Measurements from ENCODE around the gene DGKH.

DGKH gene

DNA sequence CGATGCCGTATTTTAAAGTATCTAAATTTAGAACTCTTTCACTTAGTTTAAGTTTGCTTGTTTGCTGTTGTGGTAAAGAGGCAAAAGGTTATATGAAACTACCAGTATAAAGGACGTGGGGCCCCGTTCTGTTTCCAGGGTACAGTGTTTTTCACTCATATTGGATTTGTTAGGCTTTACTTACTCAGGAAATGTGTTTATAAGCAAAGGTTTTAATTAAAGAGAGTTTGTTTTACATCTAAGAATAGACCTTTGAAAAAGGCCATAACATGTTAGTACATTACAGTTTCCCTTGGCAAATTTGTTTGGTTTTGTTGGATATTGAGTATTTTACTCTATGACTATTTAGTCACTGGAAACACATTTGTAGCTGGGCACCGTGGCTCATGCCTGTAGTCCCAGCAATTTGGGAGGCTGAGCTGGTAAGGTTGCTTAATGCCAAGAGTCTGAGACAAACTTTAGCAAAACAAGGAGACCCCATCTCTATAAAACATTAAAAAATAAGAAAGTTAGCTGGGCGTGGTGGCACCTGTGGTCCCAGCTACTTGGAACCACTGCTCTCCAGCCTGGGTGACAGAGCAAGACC is 7.1 kb downstream of the DGKH start:
- Histone ChIP-seq H3K4me3 (ENCODE audit: low read length) (peak overlapping the region; percentile 20; the same call in 1 of the 2 replicates), H3K9me3 (replicated peaks; ENCODE audit: insufficient read depth, low read length) (no peaks in the 10 kb centered on the region), H3K36me3 (replicated peaks; ENCODE audit: insufficient read depth, low read length) (no peaks in the 10 kb centered on the region), H3K27me3 (replicated peaks; ENCODE audit: insufficient read depth, low read length) (no peaks in the 10 kb centered on the region), H3K4me1 (ENCODE audit: low read length) (peaks cover 25% of the 10 kb centered on the region), H4K20me1 (ENCODE audit: insufficient read depth, low read length) (no peaks in the 10 kb centered on the region), H3F3A (ENCODE audit: insufficient read depth, low read length) (0 out of 2 replicates have a peak, but pooled peaks cover 5% of the 10 kb centered on the region), H3K4me2 (ENCODE audit: low read depth, low read length) (peak overlapping the region; percentile 72), H3K9me2 (replicated peaks; ENCODE audit: insufficient read depth, low read length) (no peaks in the 10 kb centered on the region), H3K79me2 (ENCODE audit: low read length) (no peaks in the 10 kb centered on the region; the same call in 1 of the 2 replicates), H2AFZ (ENCODE audit: low read length) (0 out of 2 replicates have a peak overlapping the region, but pooled peaks have one; percentile 45), H3K27ac (ENCODE audit: low read length) (peak overlapping the region; percentile 67; the same call in 1 of the 2 replicates), H3K9ac (ENCODE audit: low read length) (peak overlapping the region; percentile 21; the same call in 1 of the 2 replicates)
- TF ChIP-seq CTCF (IDR thresholded peaks at IDR 0.05; ENCODE audit: low read length) = no peak
- TF ChIP-seq EZH2 (optimal IDR thresholded peaks at IDR 0.05; ENCODE audit: low read depth, low read length) = no peak
- no peak for TF ChIP-seq EZH2phosphoT487 (IDR thresholded peaks at IDR 0.05; ENCODE audit: low read length)
- peak; percentile 15 for DNase-seq

DNA sequence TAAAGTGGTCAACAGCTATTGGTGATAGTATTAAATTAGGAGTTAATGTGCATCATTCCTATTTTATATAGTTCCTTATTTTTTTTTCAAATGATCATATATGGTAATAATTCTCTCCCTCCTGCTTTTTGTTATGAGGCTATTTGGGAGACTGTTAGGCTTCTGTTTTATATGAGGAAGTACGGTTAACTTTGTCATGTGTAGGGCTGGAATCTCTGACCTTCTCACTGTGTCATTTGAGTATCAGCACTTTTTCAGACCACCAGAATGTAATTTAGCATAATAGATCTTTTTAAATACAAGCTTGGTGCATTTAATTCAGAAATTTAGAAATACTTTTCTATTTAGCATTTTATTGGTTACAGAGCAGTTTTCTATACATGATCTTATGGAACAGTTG is 7.7 kb downstream of the DGKH start:
- Histone ChIP-seq H3K4me3 (ENCODE audit: low read length) (no peak overlapping the region), H3K79me2 (ENCODE audit: low read length) (no peaks in the 10 kb centered on the region; the same call in 1 of the 2 replicates), H3K9me3 (replicated peaks; ENCODE audit: insufficient read depth, low read length) (no peaks in the 10 kb centered on the region), H3K36me3 (replicated peaks; ENCODE audit: insufficient read depth, low read length) (no peaks in the 10 kb centered on the region), H3K4me1 (ENCODE audit: low read length) (peaks cover 25% of the 10 kb centered on the region), H3F3A (ENCODE audit: insufficient read depth, low read length) (0 out of 2 replicates have a peak, but pooled peaks cover 5% of the 10 kb centered on the region), H3K4me2 (ENCODE audit: low read depth, low read length) (peak overlapping the region; percentile 72; the same call in 1 of the 2 replicates), H2AFZ (ENCODE audit: low read length) (no peak overlapping the region), H3K9me2 (replicated peaks; ENCODE audit: insufficient read depth, low read length) (no peaks in the 10 kb centered on the region), H3K27me3 (replicated peaks; ENCODE audit: insufficient read depth, low read length) (no peaks in the 10 kb centered on the region), H3K27ac (ENCODE audit: low read length) (peak overlapping the region; percentile 67; the same call in 1 of the 2 replicates), H4K20me1 (ENCODE audit: insufficient read depth, low read length) (no peaks in the 10 kb centered on the region), H3K9ac (ENCODE audit: low read length) (no peak overlapping the region)
- DNase-seq = no peak
- TF ChIP-seq CTCF (IDR thresholded peaks at IDR 0.05; ENCODE audit: low read length) (no peak), EZH2 (optimal IDR thresholded peaks at IDR 0.05; ENCODE audit: low read depth, low read length) (no peak), EZH2phosphoT487 (IDR thresholded peaks at IDR 0.05; ENCODE audit: low read length) (no peak)

DNA sequence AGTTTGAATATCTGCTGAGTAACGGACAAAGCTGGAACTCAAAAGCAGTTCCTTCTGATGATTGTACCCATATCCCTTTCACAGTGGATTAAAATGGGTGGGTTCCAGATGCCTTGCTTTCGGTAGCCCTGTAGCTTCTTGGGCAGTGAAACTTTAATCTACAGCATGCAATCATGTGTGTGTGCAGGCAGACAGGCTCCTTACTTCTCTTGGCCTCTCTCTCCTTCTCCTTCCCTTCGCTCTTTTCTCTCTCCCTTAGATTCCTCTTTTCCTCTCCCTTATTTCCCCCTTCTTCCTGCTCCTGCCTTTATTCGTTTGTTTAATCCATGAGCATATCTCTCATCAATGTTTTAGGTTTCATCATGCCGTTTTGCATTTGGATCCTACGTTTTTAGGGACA is 8.1 kb downstream of the DGKH start:
- Histone ChIP-seq H3K4me3 (ENCODE audit: low read length) (no peak overlapping the region), H3F3A (ENCODE audit: insufficient read depth, low read length) (0 out of 2 replicates have a peak, but pooled peaks cover 5% of the 10 kb centered on the region), H3K27me3 (replicated peaks; ENCODE audit: insufficient read depth, low read length) (no peaks in the 10 kb centered on the region), H3K9ac (ENCODE audit: low read length) (no peak overlapping the region), H3K79me2 (ENCODE audit: low read length) (no peaks in the 10 kb centered on the region; the same call in 1 of the 2 replicates), H3K4me2 (ENCODE audit: low read depth, low read length) (no peak overlapping the region), H2AFZ (ENCODE audit: low read length) (no peak overlapping the region), H3K27ac (ENCODE audit: low read length) (no peak overlapping the region), H3K9me3 (replicated peaks; ENCODE audit: insufficient read depth, low read length) (no peaks in the 10 kb centered on the region), H3K9me2 (replicated peaks; ENCODE audit: insufficient read depth, low read length) (no peaks in the 10 kb centered on the region), H3K36me3 (replicated peaks; ENCODE audit: insufficient read depth, low read length) (no peaks in the 10 kb centered on the region), H3K4me1 (ENCODE audit: low read length) (peaks cover 25% of the 10 kb centered on the region), H4K20me1 (ENCODE audit: insufficient read depth, low read length) (no peaks in the 10 kb centered on the region)
- DNase-seq = no peak
- TF ChIP-seq CTCF (IDR thresholded peaks at IDR 0.05; ENCODE audit: low read length) (no peak), EZH2phosphoT487 (IDR thresholded peaks at IDR 0.05; ENCODE audit: low read length) (no peak), EZH2 (optimal IDR thresholded peaks at IDR 0.05; ENCODE audit: low read depth, low read length) (no peak)
